Suprapubic skin (tissue), 4 donors: Measurements from ENCODE around the gene PPP1CC.

Source experiments
- POLR2A ChIP-seq, 2 donors: fragments of 450-650 bp; IDR thresholded peaks; one replicate each; pipeline ENCODE4 v1.6.1; 2017; ENCODE audit warnings: antibody characterized with exemption in 2 of 2, mild to moderate bottlenecking in 2 of 2, moderate library complexity in 2 of 2
- POLR2AphosphoS5 ChIP-seq, 3 donors: sonication (generic); formaldehyde crosslinking; IDR thresholded peaks; one replicate each; pipeline ENCODE4 v1.6.1; 2017; ENCODE audit warnings: antibody characterized with exemption in 3 of 3
- TF ChIP-seq, protein P1 (sequence below), 2 donors: fragments of 200-600 bp in 1 of 2; fragments of 450-650 bp in 1 of 2; sonication (generic) in 1 of 2; IDR thresholded peaks; one replicate each; pipeline ENCODE4 v1.5.1; 2016 to 2019; ENCODE audit warnings: antibody characterized with exemption in 2 of 2, mild to moderate bottlenecking in 1 of 2, moderate library complexity in 1 of 2

DNA sequence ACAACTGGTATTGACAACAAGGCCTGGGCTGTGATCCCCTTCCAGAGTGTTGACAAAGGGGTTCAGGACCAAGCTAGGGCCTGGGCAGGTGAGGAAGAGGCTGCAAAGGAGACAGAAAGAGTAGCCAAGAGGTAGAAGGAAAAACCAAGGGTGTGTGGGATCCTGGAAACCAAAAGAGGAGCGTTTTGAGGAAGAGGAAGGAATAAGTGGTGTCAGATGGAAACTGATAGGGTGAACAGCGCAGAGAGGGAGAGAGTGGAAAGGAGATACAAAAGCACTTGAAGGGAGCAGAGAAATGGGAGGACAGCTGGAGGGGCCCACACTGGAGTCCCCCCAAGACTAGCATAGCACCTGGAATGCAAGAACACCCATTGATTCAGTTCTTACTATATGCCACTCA, 45.5 kb downstream of the PPP1CC start:
- TF ChIP-seq POLR2A (IDR thresholded peaks at IDR 0.05) (no peak), POLR2AphosphoS5 (IDR thresholded peaks at IDR 0.05) (no peak)
- TF ChIP-seq, protein P1, sequence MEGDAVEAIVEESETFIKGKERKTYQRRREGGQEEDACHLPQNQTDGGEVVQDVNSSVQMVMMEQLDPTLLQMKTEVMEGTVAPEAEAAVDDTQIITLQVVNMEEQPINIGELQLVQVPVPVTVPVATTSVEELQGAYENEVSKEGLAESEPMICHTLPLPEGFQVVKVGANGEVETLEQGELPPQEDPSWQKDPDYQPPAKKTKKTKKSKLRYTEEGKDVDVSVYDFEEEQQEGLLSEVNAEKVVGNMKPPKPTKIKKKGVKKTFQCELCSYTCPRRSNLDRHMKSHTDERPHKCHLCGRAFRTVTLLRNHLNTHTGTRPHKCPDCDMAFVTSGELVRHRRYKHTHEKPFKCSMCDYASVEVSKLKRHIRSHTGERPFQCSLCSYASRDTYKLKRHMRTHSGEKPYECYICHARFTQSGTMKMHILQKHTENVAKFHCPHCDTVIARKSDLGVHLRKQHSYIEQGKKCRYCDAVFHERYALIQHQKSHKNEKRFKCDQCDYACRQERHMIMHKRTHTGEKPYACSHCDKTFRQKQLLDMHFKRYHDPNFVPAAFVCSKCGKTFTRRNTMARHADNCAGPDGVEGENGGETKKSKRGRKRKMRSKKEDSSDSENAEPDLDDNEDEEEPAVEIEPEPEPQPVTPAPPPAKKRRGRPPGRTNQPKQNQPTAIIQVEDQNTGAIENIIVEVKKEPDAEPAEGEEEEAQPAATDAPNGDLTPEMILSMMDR (IDR thresholded peaks at IDR 0.05), result no peak
